Loucy (cell line): ENCODE results near the gene HMX3.

Experiments
- H2AFZ ChIP-seq: fragments of 200-600 bp; sonication (generic); 2 replicates; pipeline ENCODE4 v1.6.0; 2016; ENCODE audit warnings: antibody characterized with exemption, mild to moderate bottlenecking, low read length, moderate library complexity
- H3F3A ChIP-seq: fragments of 200-600 bp; 2 replicates; pipeline ENCODE4 v1.6.0; 2016; ENCODE audit warnings: antibody characterized with exemption, low read depth, mild to moderate bottlenecking
- H3K27me3 ChIP-seq: fragments of 200-600 bp; sonication (generic); 2 replicates; pipeline ENCODE4 v1.6.1; 2014; ENCODE audit warnings: low read length, mild to moderate bottlenecking; ENCODE audit not compliant: insufficient read depth, poor library complexity, severe bottlenecking
- H3K36me3 ChIP-seq: fragments of 200-600 bp; sonication (generic); 2 replicates; pipeline ENCODE4 v1.6.1; 2016; ENCODE audit warnings: low read length; ENCODE audit not compliant: insufficient read depth
- H3K4me1 ChIP-seq: fragments of 200-600 bp; sonication (generic); 2 replicates; pipeline ENCODE4 v1.5.1; 2014; ENCODE audit warnings: low read length, mild to moderate bottlenecking; ENCODE audit not compliant: insufficient read depth, poor library complexity, severe bottlenecking
- H3K4me2 ChIP-seq: fragments of 200-600 bp; sonication (generic); 2 replicates; pipeline ENCODE4 v1.6.0; 2014; ENCODE audit warnings: antibody characterized with exemption, low read length, low read depth, mild to moderate bottlenecking; ENCODE audit not compliant: poor library complexity, severe bottlenecking
- H3K4me3 ChIP-seq: fragments of 200-600 bp; sonication (generic); 2 replicates; pipeline ENCODE4 v1.5.1; 2014; ENCODE audit warnings: low read length, mild to moderate bottlenecking, mixed read lengths; ENCODE audit not compliant: poor library complexity, severe bottlenecking
- H3K79me2 ChIP-seq: fragments of 200-600 bp; sonication (generic); 2 replicates; pipeline ENCODE4 v1.6.1; 2014; ENCODE audit warnings: low read length; ENCODE audit not compliant: insufficient read depth
- H3K9ac ChIP-seq: fragments of 200-600 bp; sonication (generic); 2 replicates; pipeline ENCODE4 v1.6.0; 2014; ENCODE audit warnings: mild to moderate bottlenecking, low read depth, low read length, moderate library complexity; ENCODE audit not compliant: poor library complexity, severe bottlenecking
- H3K9me2 ChIP-seq: fragments of 200-600 bp; sonication (generic); replicated peaks from 2 replicates; pipeline ENCODE4 v1.6.1; 2016; ENCODE audit warnings: low read depth, low read length, mixed read lengths
- H3K9me3 ChIP-seq: fragments of 200-600 bp; sonication (generic); 2 replicates; pipeline ENCODE4 v1.6.1; 2014; ENCODE audit warnings: mild to moderate bottlenecking, antibody characterized with exemption, low read length, low read depth; ENCODE audit not compliant: insufficient read depth
- H4K20me1 ChIP-seq: fragments of 200-600 bp; sonication (generic); 2 replicates; pipeline ENCODE4 v1.6.0; 2014; ENCODE audit warnings: antibody characterized with exemption, low read length, mild to moderate bottlenecking; ENCODE audit not compliant: insufficient read depth, poor library complexity, severe bottlenecking
- CTCF ChIP-seq: fragments of 200-600 bp; sonication (generic); conservative IDR thresholded peaks from 2 replicates; pipeline ENCODE4 v1.5.1; 2014; ENCODE audit warnings: mild to moderate bottlenecking, antibody characterized with exemption, low read length
- EZH2phosphoT487 ChIP-seq: fragments of 200-600 bp; IDR thresholded peaks from 2 replicates; pipeline ENCODE4 v1.6.1; 2018; ENCODE audit warnings: antibody characterized with exemption, mild to moderate bottlenecking, moderate library complexity, borderline replicate concordance

The HMX3 gene

GRCh38 chr10:123144697-123145541, 9.1 kb downstream of the HMX3 start:
- Histone ChIP-seq H3K79me2 (no peaks in the 10 kb centered on the region), H3K9me2 (no peaks in the 10 kb centered on the region), H2AFZ (no peak overlapping the region), H3K9me3 (no peaks in the 10 kb centered on the region), H3K4me1 (no peaks in the 10 kb centered on the region), H3F3A (no peaks in the 10 kb centered on the region), H3K4me3 (no peak overlapping the region), H3K36me3 (no peaks in the 10 kb centered on the region), H3K27me3 (peaks cover 5% of the 10 kb centered on the region), H4K20me1 (no peaks in the 10 kb centered on the region), H3K9ac (no peak overlapping the region), H3K4me2 (no peak overlapping the region)
- no peak for TF ChIP-seq CTCF

GRCh38 chr10:123145542-123146012, 9.8 kb downstream of the HMX3 start:
- H3K36me3 ChIP-seq, result no peaks in the 10 kb centered on the region
- H3K4me2 ChIP-seq, result no peak overlapping the region
- no peak overlapping the region for H2AFZ ChIP-seq
- H3K79me2 ChIP-seq, result no peaks in the 10 kb centered on the region
- H3K9ac ChIP-seq, result no peak overlapping the region
- no peaks in the 10 kb centered on the region for H3K9me2 ChIP-seq
- peaks cover 5% of the 10 kb centered on the region for H3K27me3 ChIP-seq
- no peaks in the 10 kb centered on the region for H3F3A ChIP-seq
- no peaks in the 10 kb centered on the region for H4K20me1 ChIP-seq
- H3K4me1 ChIP-seq, result no peaks in the 10 kb centered on the region
- no peak for TF ChIP-seq EZH2phosphoT487
- no peak for TF ChIP-seq CTCF
- no peaks in the 10 kb centered on the region for H3K9me3 ChIP-seq
- no peak overlapping the region for H3K4me3 ChIP-seq

GRCh38 chr10:123146013-123146893, 10.5 kb downstream of the HMX3 start:
- Histone ChIP-seq H3K36me3 (no peaks in the 10 kb centered on the region), H4K20me1 (no peaks in the 10 kb centered on the region), H3K4me2 (no peak overlapping the region), H3K27me3 (peaks cover 5% of the 10 kb centered on the region), H3K9me2 (no peaks in the 10 kb centered on the region), H3K9ac (no peak overlapping the region), H3K4me1 (no peaks in the 10 kb centered on the region), H3K4me3 (no peak overlapping the region), H2AFZ (no peak overlapping the region), H3F3A (no peaks in the 10 kb centered on the region), H3K9me3 (no peaks in the 10 kb centered on the region), H3K79me2 (no peaks in the 10 kb centered on the region)
- no peak for TF ChIP-seq CTCF
- no peak for TF ChIP-seq EZH2phosphoT487
